ENCODE data around the gene VSTM4.

GRCh38 chr10:49153971-49154370 is 38.6 kb upstream of the VSTM4 start:
- TF ChIP-seq CTCF (IDR thresholded peaks at IDR 0.05; ENCODE audit: low read depth, low read length, missing input control): no peak
- no peak for TF ChIP-seq JUND (IDR thresholded peaks at IDR 0.05)
- TF ChIP-seq RXRA (IDR thresholded peaks at IDR 0.05): no peak
- TF ChIP-seq FOXA1 (IDR thresholded peaks at IDR 0.05): no peak
- TF ChIP-seq REST (IDR thresholded peaks at IDR 0.05): no peak
- TF ChIP-seq MAX (IDR thresholded peaks at IDR 0.05): no peak
- TF ChIP-seq ATF3 (IDR thresholded peaks at IDR 0.05): no peak
- no peak for TF ChIP-seq TAF1 (conservative IDR thresholded peaks at IDR 0.05)
- TF ChIP-seq RAD21 (IDR thresholded peaks at IDR 0.05): no peak
- no peak for TF ChIP-seq GABPA (IDR thresholded peaks at IDR 0.05 in 1 of 2, conservative IDR thresholded peaks at IDR 0.05 in 1 of 2)
- no peak for TF ChIP-seq EGR1 (IDR thresholded peaks at IDR 0.05; ENCODE audit: low read depth in 2 of 2)
- no peak for TF ChIP-seq SP1 (IDR thresholded peaks at IDR 0.05)
- TF ChIP-seq ZBTB33 (IDR thresholded peaks at IDR 0.05): no peak
- TF ChIP-seq YY1 (IDR thresholded peaks at IDR 0.05): no peak

Data from liver (tissue), 3 donors.